M059J (cell line): ENCODE results near the gene NRP1. TPM values are rescaled to one million over a fixed set of nuclear protein-coding genes. Genes with fewer than 3 reads are reported as not detected.
A peak's percentile ranks its signal among the peaks of the same experiment; 100 is the strongest.
"Not testable (repeated sequence)": the region's sequence is repeated elsewhere in the genome, so short reads cannot be mapped to it uniquely, and the experiment has no call there.

Source experiments
- DNase-seq: peaks from one replicate; pipeline ENCODE4 v3.0.0-alpha.2; 2012; ENCODE audit warnings: low read depth
- total RNA-seq: library from RNA; depleted of rRNA; stranded (reverse); fragments of >200 nt; shearing (Covaris generic); gene quantifications from 2 replicates; pipeline ENCODE4 v1.2.3, GENCODE V29; 2014; rRNA removed

The NRP1 gene
- total RNA-seq: 73.1 and 106 TPM in 2 replicates

DNA sequence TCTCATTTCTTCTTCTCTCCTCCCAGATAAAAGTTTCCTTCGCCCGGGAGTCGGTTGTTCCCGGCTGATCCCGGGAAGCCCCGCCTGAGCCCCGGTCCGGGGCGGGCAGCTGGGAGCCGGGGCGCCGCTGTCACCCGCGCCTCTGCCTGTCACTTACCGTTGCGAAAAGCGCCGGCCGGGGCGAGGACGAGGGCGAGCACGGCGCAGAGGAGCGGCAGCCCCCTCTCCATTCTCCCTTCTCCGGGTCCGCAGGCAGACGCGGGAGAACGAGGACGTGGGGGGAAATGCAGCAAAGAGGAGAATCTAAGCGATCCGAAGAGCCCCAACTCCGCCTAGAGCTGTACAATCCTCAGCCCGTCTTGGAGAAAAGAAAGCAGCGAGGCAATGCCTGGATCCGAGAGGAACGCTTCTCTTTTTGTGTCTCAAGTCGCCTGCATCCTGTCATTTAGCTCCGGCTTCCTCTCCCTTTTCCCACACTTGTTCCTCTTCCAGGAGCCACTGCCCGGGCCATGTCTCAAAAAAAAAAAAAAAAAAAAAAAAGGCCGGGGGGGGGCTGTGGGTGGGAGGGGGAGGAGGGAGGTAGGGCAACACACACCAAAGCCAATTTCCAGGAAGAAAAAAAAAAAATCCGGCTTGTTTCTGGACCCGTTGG lies at the start of gene NRP1:
Gene NRP1 (minus strand): TSS at position 515 of the 652 bp plus-strand sequence. CDS start 285 bp downstream, at position 230.
- no peak for DNase-seq

DNA sequence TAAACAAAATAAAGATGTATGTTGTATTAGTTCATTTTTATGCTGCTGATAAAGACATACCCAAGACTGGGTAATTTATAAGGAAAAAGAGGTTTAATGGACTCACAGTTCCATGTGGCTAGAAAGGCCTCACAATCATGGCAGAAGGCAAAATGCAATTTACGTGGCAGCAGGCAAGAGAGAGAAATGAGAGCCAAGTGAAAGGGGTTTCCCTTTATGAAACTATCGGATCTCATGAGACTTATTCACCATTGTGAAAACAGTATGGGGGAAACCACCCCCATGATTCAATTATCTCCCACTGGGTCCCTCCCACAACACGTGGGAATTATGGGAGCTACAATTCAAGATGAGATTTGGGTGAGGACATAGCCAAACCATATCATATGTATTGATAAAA lies 49.7 kb upstream of the NRP1 start:
- DNase-seq: not testable (repeated sequence)

DNA sequence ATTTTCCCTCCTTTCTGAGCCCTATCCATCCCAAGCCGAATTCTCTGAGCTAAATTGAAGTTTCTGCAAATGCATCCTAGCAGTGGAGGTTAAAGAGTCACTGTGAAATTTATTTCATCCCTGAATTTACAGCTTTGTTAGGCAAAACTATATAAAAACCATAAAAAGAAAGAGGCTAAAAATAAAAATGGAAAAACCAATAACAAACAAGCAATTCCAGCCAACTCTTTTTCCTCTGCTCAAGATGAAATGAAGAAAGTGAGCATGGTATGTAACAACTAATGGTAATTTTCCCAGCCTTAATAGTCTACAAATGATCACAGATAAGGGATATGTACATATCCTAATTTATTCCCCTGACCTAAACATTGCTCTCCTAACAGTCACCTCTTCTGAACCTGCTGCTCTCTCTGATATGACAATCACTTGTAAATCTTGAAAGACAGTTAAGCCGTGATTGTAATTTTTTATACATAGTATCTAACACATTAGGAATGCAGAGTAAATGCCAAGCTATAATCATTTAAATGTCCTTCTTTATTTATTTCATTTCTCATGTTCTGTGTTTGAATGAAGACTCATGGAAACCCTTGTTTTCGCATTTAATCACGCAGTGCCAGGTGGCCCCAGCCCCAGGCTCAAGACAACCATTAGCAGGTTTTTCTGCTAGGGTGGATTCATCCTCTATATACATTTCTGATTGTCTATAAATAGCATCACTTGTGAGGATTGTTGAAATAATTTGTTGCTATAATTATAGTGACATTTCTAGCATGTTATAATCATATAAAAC lies 48.6 kb upstream of the NRP1 start:
- no peak for DNase-seq

DNA sequence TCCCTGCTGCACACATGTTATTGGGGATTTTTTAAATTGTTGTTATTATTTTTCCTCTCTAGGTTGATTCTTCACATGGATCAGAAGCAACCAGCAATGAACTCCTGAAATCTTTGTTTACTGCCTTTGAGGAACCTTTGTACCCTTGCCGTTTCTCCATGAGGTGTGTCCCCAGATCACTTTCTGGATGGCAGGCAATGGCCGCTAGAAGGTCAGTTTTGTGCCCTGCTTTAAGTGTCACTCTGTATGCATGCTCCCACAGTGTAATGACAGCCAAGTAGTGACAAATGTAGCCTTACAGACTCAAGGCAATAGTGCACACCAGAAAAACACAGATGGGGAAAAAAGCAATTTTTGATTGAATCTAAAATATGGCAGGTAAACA lies 47.7 kb upstream of the NRP1 start:
- no peak for DNase-seq

DNA sequence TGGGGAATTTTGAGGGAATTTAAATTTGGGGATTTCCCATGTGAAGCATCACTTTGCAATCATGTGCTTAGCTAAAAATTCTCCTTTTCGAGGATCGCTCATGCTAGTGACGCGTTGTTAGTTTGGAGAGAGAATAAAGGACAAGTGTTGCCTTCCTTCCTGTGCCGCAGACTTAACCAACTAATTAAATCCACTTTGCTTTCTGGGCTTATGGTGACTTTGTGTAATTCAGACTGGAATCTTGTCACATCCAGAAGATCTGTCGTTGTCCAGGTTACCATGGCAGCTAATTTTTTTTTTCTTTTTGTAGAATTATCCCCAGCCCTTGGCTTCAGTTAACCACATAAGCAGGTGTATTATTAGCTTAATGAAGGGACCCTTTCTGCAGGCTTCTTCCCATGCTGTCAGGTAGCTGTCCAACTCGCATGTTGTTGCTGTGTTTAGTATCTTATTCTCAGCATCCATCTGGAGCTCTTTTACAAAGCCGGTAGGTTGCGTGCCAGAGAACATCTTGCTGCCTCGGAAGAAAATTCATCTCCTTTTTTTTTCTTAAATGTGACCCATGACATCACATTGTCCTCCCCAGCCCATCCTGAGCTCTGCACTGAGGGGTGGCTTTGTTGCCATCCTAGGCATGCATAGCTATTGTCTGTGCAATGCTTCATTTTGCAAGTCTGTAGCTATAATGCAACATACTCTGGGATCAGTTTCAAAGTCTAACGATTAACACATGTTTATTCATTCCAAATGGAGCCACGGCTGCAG lies 47.2 kb upstream of the NRP1 start:
- DNase-seq: no peak

DNA sequence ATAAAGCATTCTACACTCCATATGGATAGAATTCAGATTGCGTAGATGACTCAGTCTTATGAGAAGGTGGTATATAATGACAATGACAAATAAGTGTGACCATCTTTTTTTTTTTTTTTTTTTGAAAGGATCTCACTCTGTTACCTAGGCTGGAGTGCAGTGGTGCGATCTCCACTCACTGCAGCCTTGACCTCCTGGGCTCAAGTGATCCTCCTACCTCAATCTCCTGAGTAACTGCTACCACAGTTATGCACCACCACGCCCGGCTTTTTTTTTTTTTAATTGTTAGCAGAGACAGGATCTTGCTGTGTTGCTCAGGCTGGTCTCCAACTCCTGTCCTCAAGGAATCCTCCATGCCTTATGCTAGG lies 43.2 kb upstream of the NRP1 start:
- peak; percentile 65 for DNase-seq

DNA sequence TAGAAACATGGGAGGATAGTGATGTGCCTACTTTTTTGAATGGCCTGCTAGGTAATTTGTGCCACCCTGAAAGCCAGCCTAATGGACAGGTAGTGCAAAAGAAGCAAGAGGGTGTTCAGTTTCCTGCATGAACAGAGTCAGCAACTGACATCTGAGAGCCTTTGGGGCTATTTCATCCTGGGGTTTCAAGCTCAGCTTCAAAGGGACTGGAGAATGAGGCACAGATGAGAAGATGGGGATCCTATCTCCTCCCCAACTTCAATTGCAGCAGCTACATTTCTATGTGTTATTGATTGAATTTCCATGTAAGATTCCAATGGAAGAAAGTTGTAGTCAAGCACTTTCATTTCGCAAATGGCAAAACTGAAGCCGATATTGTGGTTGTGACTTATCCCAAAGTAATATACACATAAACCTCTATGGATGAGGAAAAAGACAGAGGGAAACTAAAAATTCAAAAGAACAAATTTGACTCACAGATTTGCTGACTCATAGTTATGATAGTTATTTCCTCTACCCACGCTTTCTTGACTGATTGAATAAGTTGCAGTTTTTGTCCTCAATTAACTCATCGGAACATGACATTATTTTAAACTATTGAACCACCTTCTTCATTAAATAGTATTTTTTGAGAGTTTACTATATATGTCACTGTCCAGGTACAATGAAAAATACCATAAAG lies 42.6 kb upstream of the NRP1 start:
- DNase-seq: peak; percentile 52

DNA sequence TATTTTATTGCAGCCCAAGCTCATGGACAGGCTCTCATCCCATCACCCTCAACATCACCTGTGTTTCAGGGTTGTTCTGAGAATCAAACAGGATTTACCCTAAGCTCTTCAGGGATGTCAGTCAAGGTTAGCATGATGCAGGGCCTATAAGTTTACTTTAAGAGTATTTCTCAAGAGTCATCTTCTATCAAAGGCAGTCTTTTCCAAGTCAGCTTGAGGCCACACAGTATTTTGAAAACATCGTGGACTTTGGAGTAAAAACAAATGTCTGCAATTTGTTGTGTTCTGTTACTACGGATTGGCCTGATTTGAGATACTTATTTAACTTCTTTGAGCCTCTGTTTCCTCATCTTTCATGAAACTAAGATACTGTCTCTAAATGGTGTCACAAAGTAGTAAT lies 42.0 kb upstream of the NRP1 start:
- no peak for DNase-seq

DNA sequence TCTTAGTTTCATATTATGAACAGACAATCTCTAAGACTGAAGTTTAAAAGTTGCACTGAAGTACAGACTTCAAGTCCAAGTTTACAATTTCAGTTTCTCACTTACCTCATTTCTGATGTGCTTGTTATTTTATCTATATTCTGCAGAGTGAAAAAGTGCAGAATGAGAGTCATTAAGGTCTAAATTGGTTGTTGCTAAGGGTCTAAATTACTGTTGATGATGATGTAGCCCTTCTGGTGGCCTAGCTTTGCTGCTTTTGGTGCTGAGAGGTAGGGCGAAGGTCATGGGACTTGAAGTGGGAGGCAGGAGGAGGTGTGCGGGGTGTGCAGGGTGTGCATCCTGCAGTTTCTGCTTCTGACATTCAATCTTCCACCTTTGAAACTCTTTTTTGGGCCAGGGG lies 38.8 kb upstream of the NRP1 start:
- no peak for DNase-seq

DNA sequence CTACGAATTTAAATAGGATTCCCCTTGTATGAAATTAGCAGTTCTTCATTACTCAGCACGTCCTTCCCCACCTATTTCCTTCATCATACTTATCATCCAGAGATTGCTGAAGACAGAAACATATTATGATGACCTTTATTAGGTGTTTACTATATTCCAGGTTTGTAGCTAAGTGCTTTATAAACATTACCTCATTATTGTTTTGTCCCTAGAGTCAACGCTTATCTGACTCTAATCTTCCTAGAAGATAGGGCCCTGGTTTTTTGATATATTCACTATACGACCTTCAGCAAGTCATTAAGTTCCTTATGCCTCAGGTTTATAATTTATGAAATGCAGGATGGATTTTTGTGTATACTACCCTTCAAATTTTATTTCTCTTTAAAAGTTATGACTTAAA lies 36.8 kb upstream of the NRP1 start:
- DNase-seq: no peak

DNA sequence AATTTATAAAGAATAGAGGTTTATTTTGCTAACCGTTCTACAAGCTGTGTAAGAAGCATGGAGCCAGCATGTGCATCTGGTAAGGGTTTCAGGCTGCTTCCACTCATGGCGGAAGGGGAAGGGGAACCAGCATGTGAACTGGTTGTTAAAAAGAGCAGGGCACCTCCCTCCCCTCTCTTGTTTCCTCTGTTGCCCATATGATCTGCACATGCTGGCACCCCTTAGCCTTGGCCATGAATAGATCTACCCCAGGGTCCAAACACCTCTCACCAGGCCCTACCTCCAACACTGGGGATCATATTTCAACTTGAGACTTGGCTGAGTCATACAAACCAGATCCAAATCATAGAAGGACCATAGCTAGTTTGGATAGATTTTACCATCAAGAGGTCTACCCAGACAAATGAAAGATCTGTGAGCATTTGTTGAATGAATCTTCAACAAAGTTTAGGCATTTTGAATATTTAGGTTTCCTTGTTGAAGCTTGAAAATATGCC lies 36.0 kb upstream of the NRP1 start:
- DNase-seq: peak; percentile 36

DNA sequence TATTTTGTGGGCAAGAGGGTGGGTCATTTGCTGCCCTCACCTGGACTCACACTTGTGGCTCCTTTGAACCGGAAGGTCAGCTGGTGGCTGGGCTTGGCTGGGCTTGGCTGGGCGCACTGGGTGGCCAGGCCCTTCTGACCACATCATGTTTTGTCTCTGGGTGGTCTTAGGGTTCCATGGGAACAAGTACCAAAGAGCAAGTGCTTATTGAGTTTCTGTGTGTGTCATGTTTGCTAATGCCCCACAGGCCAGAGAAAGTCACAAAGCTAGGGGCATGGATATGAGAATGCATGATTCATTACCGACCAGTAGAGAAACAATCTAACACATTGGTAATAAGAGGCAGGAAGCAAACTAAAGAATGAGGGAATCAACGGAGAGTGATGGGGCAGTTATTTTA lies 33.6 kb upstream of the NRP1 start:
- no peak for DNase-seq

DNA sequence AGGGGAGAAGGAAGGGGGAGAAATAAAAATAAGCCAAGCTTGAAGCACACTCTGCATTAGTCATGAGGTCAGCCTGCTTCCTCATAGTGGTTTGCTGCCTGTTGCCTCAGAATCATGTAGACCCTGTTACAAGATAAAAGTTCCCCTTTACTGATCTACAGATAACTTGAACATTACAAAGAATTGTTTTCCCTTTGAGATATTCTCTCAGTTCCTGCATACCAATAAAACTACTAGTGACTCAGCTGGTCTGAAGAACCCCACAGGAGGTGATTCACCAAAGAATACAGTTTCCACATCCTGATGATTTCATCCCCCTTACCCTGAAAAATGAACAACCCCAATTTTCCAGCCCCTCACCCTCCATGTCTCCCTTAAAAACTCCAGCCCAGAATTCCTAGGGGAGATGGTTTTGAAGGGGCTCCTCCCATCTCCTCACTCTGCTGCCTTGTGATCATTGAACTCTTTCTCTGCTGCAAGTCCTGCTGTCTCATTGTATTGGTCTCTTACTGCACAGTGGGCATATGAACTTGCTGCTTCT lies 31.5 kb upstream of the NRP1 start:
- peak; percentile 91 for DNase-seq

DNA sequence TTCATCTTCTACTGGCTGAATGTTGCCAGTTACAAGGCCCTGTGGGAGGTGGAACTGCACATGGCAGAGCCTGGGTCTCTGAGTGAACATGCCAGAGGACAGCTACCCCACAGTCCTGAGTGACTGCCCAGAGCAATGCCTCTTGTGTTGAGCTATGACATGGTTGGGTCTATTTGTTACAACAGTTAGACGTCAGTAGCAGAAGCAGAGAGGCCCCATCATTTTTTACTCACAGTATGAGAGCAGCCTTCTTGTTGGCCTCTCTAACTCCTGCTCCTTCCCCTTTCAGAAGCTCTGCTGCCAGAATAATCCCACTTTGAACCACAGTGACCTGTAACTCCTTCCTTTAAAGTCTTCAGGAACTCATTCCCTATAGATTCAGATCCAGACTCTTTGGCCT lies 30.8 kb upstream of the NRP1 start:
- no peak for DNase-seq

DNA sequence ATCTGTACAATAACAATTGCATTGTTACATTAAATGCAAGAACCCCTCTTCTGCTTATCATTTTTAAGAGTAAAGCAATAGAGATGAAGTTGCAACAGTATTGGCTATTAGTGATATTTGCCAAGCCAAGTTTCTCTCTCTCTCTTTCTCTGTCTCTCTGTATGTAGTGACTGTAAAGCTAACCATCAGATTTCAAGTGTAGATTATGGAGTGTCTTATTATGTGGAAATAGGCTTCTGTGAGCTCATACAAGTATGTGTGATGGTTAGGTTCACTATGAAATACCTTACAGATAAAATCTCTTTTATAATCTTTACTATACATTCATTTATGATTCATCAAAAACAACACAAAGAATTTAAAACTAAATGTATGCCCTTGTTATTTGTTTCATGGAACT lies 28.6 kb upstream of the NRP1 start:
- no peak for DNase-seq

DNA sequence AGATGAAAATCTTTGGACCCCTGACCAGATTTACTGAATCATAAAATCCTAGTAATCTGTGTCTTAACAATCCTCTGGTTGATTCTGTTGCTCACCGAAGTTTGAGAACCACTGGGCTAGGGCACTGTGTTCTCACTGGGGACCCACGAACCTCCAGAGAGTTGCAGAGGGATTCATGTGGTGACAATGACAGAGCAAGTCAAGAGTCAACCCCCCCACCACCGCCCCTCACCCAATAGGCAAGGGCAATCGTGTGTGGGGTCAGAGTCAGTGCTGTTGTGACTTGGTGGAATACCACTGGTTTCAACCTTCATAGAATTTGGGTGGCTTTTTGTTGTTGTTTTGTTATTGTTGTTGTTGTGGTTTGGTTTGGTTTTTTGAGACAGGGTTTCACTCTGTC lies 23.5 kb upstream of the NRP1 start:
- DNase-seq: no peak

DNA sequence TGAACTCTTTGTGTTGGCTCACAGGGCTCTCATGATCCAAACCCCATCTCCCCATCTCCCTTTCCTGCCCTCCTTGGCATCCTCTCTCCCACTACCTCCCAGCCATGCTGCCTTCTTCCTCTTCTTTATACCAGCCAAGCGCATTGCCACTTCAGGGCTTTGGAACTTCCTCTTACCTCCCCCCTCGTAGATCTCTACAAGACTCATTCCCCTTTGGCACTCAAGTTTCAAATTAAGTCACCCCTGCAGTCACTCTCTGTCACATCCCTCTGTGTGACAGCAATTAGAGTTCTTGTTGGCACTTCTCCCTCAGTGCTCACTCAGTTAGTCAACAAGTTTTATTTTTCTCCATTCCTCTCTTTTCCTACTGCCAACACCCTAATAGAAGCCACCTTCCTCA lies 20.8 kb upstream of the NRP1 start:
- DNase-seq: peak; percentile 31

DNA sequence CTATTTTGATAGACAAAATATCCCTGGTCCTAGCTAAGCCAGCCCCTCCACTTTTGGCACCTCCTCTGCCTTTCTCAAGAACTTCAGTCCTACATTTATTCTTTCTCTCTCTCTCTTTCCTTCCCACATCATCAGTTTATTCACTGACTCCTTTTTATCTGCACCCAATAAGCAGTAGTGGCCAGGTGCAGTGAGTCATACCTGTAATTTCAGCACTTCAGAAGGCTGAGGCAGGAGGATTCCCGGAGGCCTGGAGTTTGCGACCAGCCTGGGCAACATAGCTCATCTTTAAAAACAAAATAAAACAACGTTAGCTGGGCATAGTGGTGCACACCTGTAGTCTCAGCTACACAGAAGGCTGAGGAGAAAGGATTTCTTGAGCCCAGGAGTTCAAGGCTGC lies 19.4 kb upstream of the NRP1 start:
- no peak for DNase-seq

DNA sequence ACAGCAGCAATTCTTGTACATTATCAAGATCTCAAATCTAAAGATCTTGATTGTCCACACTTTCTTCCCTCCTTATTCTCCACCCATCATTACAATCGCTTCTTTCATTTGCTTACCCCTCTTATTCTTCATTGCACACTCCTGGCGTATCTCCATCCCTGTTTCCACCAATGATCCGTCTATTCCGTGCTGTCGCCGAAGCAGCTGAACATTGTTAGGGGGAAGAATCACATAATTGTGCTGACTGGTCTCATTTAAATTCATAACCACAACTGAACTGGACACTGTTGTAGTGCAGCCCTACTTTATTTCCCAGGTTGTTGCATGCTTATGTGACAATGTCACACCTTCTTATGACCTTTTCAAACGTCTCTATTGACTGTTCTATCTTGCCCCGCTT lies 18.9 kb upstream of the NRP1 start:
- no peak for DNase-seq

DNA sequence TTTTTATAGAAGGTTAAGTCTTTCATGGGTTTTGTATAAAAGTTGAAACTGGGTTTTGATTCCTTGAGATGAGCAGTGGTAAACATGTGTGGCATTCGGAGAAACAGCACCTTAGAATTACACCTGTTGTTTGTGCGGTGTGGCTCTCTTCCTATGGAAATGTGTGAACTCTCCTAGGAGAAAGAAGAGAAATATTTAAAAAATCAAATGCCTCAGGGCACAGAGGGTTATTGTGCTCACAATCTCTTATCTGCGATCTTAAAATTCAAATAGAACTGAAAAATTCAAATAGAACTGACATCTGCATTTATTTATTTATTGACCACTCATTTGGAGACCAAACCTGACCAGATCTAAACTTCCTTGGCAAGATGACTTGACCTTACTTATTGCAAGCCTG lies 18.1 kb upstream of the NRP1 start:
- DNase-seq: no peak

DNA sequence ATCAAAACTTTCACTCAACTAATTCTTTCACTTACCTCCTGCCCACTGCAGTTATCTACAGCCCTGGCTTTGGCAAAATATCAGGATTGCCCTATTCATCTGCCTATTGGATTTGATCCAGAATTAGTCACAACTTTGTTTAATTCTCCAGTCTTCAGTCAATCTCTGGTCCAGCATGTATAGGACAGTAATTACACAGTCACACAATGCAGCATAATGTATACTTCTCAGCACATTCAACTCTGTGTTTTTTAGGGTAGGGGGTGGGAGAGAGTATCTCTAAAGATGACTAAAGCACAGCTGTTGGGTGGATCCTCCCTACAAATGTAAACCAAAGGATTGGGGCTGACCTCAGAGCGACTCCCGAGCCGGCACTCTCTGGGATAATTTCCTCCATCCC lies 17.7 kb upstream of the NRP1 start:
- peak; percentile 70 for DNase-seq

DNA sequence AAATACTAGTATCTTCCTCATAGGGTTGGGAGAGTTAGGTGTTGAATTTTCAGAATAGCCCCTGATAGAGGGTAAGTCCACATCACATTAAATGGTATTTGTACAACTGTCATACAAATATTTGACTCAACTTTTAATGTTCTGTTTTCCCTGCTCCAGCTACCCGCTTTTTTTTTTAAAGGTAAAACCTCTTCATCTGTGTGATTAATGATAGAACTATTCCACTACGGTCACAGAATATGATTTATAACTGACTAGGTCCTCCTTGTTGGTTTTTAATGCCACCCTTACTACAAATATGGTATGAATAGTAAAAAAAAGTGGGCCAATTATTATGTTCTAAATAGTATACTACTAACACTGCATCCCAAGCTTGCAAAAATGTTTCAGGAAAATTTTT lies 15.6 kb upstream of the NRP1 start:
- no peak for DNase-seq
